ENCODE measurements around the gene NUDT14.

GRCh38 chr14:105214324-105214915, 33.3 kb upstream of the NUDT14 start:
- TF ChIP-seq CTCF (IDR thresholded peaks at IDR 0.05) (no peak), ZFX (IDR thresholded peaks at IDR 0.05; ENCODE audit: borderline replicate concordance) (no peak)

All from 22Rv1 (cell line).